CD4-positive, alpha-beta T cell treated with Interleukin-4 for 4 hours (primary cell): ENCODE data around the gene HOXC5.
"Not testable (repeated sequence)": the region's sequence is repeated elsewhere in the genome, so short reads cannot be mapped to it uniquely, and the experiment has no call there.

Experiments used
- DNase-seq: peaks from one replicate; pipeline ENCODE4 v3.0.0-alpha.2; 2020

Gene HOXC5

GRCh38 chr12:54077843-54078242, 45.0 kb downstream of the HOXC5 start:
- DNase-seq, result not testable (repeated sequence)

- not testable (repeated sequence) for DNase-seq
Measured at GRCh38 chr12:54079115-54079514, 46.3 kb downstream of the HOXC5 start.

- not testable (repeated sequence) for DNase-seq
Measured at GRCh38 chr12:54080008-54080924, 47.4 kb downstream of the HOXC5 start.

- peak; percentile 31 for DNase-seq
Measured at GRCh38 chr12:54081053-54081514, 48.2 kb downstream of the HOXC5 start.

- DNase-seq, result not testable (repeated sequence)
Measured at GRCh38 chr12:54081581-54082396, 48.9 kb downstream of the HOXC5 start.

GRCh38 chr12:54082397-54082892, 49.6 kb downstream of the HOXC5 start:
- DNase-seq, result peak; percentile 32
